ENCODE results near the gene DNAJB9.
A peak's percentile ranks its signal among the peaks of the same experiment; 100 is the strongest.

The DNAJB9 gene

GRCh38 chr7:108568801-108569380, 783 bp upstream of the DNAJB9 start:
- no peak for DNase-seq (ENCODE audit: low read depth in 2 of 2)

GRCh38 chr7:108570146-108570755, 577 bp downstream of the DNAJB9 start:
- peak in 1 of 2 donors; percentile 11 for DNase-seq (ENCODE audit: low read depth in 2 of 2)

- no peak for DNase-seq (ENCODE audit: low read depth in 2 of 2)
Measured at GRCh38 chr7:108572480-108572879, 2.8 kb downstream of the DNAJB9 start.

GRCh38 chr7:108575156-108575555, 5.5 kb downstream of the DNAJB9 start:
- no peak for DNase-seq (ENCODE audit: low read depth in 2 of 2)

- no peak for DNase-seq (ENCODE audit: low read depth in 2 of 2)
Measured at GRCh38 chr7:108576116-108576515, 6.4 kb downstream of the DNAJB9 start.

GRCh38 chr7:108578937-108579336, 9.3 kb downstream of the DNAJB9 start:
- DNase-seq (ENCODE audit: low read depth in 2 of 2), result no peak

GRCh38 chr7:108580298-108580697, 10.6 kb downstream of the DNAJB9 start:
- no peak for DNase-seq (ENCODE audit: low read depth in 2 of 2)

GRCh38 chr7:108581655-108582491, 12.2 kb downstream of the DNAJB9 start:
- no peak for DNase-seq (ENCODE audit: low read depth in 2 of 2)

GRCh38 chr7:108584211-108584610, 14.5 kb downstream of the DNAJB9 start:
- DNase-seq (ENCODE audit: low read depth in 2 of 2), result no peak

- DNase-seq (ENCODE audit: low read depth in 2 of 2), result no peak
Measured at GRCh38 chr7:108585843-108586242, 16.2 kb downstream of the DNAJB9 start.

- DNase-seq (ENCODE audit: low read depth in 2 of 2), result no peak
Measured at GRCh38 chr7:108586274-108586710, 16.6 kb downstream of the DNAJB9 start.

GRCh38 chr7:108589199-108589598, 19.5 kb downstream of the DNAJB9 start:
- DNase-seq (ENCODE audit: low read depth in 2 of 2), result no peak

GRCh38 chr7:108589874-108590273, 20.2 kb downstream of the DNAJB9 start:
- DNase-seq (ENCODE audit: low read depth in 2 of 2), result no peak

GRCh38 chr7:108590606-108591005, 20.9 kb downstream of the DNAJB9 start:
- no peak for DNase-seq (ENCODE audit: low read depth in 2 of 2)

GRCh38 chr7:108592646-108593201, 23.1 kb downstream of the DNAJB9 start:
- no peak for DNase-seq (ENCODE audit: low read depth in 2 of 2)

- DNase-seq (ENCODE audit: low read depth in 2 of 2), result no peak
Measured at GRCh38 chr7:108596560-108596959, 26.9 kb downstream of the DNAJB9 start.

- no peak for DNase-seq (ENCODE audit: low read depth in 2 of 2)
Measured at GRCh38 chr7:108598153-108598552, 28.5 kb downstream of the DNAJB9 start.

GRCh38 chr7:108598914-108599580, 29.4 kb downstream of the DNAJB9 start:
- DNase-seq (ENCODE audit: low read depth in 2 of 2), result no peak

- no peak for DNase-seq (ENCODE audit: low read depth in 2 of 2)
Measured at GRCh38 chr7:108600399-108600798, 30.7 kb downstream of the DNAJB9 start.

GRCh38 chr7:108603656-108604306, 34.1 kb downstream of the DNAJB9 start:
- DNase-seq (ENCODE audit: low read depth in 2 of 2), result no peak

GRCh38 chr7:108604307-108605077, 34.8 kb downstream of the DNAJB9 start:
- no peak for DNase-seq (ENCODE audit: low read depth in 2 of 2)

All from stimulated activated CD8-positive, alpha-beta memory T cell treated with anti-CD3 and anti-CD28 coated beads, Interleukin-2, amount 100 ng/mL, for 1 hour (primary cell).